Smooth muscle cell of the umbilical artery (primary cell): ENCODE results near the gene TAF11L13. TPM values are rescaled to one million over a fixed set of nuclear protein-coding genes. Genes with fewer than 3 reads are reported as not detected.

Source experiments
- total RNA-seq: library from RNA; depleted of rRNA; stranded (reverse); fragments of >200 nt; gene quantifications from 2 replicates; pipeline ENCODE4 v1.2.3, GENCODE V29; 2014

TAF11L13 gene
- total RNA-seq: not detected in 2 replicates

DNA sequence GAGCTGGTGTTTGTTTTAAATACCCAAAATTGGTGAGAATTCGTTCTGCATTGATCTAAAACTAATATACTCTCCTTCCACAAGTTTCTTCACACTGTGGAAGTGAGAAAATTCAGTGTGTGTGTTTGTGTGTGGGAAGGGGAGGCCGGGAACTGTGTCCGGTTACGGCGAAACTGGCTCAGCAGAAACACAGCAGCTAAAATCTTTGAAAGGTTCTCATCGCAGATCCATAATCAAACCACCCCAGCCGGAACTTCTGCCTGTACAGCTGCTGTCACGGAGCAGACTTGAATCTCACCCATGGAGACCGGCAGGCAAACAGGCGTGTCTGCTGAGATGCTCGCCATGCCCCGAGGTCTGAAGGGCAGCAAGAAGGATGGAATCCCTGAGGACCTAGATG lies at the start of gene TAF11L13:
Gene TAF11L13 (plus strand): TSS at position 301 of the 400 bp plus-strand sequence.

DNA sequence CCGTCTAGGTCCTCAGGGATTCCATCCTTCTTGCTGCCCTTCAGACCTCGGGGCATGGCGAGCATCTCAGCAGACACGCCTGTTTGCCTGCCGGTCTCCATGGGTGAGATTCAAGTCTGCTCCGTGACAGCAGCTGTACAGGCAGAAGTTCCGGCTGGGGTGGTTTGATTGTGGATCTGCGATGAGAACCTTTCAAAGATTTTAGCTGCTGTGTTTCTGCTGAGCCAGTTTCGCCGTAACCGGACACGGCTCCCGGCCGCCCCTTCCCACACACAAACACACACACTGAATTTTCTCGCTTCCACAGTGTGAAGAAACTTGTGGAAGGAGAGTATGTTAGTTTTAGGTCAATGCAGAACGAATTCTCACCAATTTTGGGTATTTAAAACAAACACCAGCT lies 46.2 kb upstream of the TAF11L13 start, which contains the start of gene TAF11L7:
Gene TAF11L7 (minus strand): TSS at position 101 of the 400 bp plus-strand sequence.

DNA sequence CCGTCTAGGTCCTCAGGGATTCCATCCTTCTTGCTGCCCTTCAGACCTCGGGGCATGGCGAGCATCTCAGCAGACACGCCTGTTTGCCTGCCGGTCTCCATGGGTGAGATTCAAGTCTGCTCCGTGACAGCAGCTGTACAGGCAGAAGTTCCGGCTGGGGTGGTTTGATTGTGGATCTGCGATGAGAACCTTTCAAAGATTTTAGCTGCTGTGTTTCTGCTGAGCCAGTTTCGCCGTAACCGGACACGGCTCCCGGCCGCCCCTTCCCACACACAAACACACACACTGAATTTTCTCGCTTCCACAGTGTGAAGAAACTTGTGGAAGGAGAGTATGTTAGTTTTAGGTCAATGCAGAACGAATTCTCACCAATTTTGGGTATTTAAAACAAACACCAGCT lies 41.0 kb upstream of the TAF11L13 start, which contains the start of gene TAF11L8:
Gene TAF11L8 (minus strand): TSS at position 101 of the 400 bp plus-strand sequence.

DNA sequence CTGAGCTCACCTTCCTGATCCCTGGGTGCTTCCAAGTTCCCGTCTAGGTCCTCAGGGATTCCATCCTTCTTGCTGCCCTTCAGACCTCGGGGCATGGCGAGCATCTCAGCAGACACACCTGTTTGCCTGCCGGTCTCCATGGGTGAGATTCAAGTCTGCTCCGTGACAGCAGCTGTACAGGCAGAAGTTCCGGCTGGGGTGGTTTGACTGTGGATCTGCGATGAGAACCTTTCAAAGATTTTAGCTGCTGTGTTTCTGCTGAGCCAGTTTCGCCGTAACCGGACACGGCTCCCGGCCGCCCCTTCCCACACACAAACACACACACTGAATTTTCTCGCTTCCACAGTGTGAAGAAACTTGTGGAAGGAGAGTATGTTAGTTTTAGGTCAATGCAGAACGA lies 37.6 kb upstream of the TAF11L13 start, which contains the start of gene TAF11L9:
Gene TAF11L9 (minus strand): TSS at position 140 of the 400 bp plus-strand sequence.

DNA sequence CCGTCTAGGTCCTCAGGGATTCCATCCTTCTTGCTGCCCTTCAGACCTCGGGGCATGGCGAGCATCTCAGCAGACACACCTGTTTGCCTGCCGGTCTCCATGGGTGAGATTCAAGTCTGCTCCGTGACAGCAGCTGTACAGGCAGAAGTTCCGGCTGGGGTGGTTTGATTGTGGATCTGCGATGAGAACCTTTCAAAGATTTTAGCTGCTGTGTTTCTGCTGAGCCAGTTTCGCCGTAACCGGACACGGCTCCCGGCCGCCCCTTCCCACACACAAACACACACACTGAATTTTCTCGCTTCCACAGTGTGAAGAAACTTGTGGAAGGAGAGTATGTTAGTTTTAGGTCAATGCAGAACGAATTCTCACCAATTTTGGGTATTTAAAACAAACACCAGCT lies 34.2 kb upstream of the TAF11L13 start, which contains the start of gene TAF11L10:
Gene TAF11L10 (minus strand): TSS at position 101 of the 400 bp plus-strand sequence.

DNA sequence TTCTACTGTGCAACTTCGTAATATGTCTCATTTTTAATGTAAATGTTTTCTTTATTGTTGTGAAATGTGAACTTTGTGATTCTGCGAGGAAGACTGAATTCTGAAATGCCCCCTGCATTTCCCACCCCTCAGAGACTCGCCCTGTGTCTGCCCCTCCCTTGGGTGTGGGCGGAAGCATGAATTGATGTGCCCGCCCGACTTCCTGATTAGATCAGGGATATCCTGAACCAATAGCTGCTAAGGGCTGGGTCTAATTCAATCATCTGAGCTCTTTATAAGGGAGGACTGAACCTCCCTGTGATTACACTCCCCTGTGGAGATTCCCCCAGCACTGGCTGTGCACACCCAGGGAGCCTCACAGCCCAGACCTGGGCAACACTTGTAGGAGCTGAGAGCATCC lies 28.0 kb upstream of the TAF11L13 start, which contains the start of gene TAF11L11:
Gene TAF11L11 (plus strand): TSS at position 304 of the 400 bp plus-strand sequence.

DNA sequence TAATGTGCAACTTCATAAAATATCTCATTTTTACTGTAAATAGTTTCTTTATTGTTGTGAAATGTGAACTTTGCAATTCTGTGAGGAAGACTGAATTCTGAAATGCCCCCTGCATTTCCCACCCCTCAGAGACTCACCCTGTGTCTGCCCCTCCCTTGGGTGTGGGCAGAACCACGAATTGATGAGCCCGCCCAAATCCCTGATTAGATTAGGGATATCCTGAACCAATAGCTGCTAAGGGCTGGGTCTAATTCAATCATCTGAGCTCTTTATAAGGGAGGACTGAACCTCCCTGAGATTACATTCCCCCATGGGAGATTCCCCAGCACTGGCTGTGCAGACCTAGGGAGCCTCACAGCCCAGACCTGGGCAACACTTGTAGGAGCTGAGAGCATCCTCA lies 21.8 kb upstream of the TAF11L13 start, which contains the start of gene TAF11L12:
Gene TAF11L12 (plus strand): TSS at position 301 of the 400 bp plus-strand sequence.

DNA sequence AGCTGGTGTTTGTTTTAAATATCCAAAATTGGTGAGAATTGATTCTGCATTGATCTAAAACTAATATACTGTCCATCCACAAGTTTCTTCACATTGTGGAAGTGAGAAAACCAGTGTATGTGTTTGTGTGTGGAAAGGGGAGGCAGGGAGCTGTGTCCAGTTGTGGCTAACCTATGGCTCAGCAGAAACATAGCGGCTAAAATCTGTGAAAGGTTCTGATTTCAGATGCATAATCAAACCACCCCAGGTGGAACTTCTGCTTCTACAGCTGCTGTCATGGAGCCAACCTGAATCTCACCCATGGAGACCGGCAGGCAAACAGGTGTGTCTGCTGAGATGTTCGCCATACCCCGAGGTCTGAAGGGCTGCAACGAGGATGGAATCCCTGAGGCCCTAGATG lies 2.3 kb downstream of the TAF11L13 start, which contains the start of gene TAF11L14:
Gene TAF11L14 (plus strand): TSS at position 301 of the 400 bp plus-strand sequence.

Other genes with a start within 250 kb of the TAF11L13 start
- not detected in 2 replicates for gene TAF11L2, start 133.9 kb upstream of the TAF11L13 start, total RNA-seq
- gene TAF11L3, start 113.7 kb upstream of the TAF11L13 start, total RNA-seq: not detected in 2 replicates
- gene TAF11L4, start 110.3 kb upstream of the TAF11L13 start, total RNA-seq: not detected in 2 replicates
- not detected in 2 replicates for gene TAF11L5, start 106.9 kb upstream of the TAF11L13 start, total RNA-seq
- not detected in 2 replicates for gene TAF11L6, start 103.4 kb upstream of the TAF11L13 start, total RNA-seq
- not detected in 2 replicates for gene TAF11L7, start 46.3 kb upstream of the TAF11L13 start, total RNA-seq
- not detected in 2 replicates for gene TAF11L8, start 41.1 kb upstream of the TAF11L13 start, total RNA-seq
- not detected in 2 replicates for gene TAF11L9, start 37.7 kb upstream of the TAF11L13 start, total RNA-seq
- gene TAF11L10, start 34.3 kb upstream of the TAF11L13 start, total RNA-seq: not detected in 2 replicates
- gene TAF11L11, start 27.9 kb upstream of the TAF11L13 start, total RNA-seq: not detected in 2 replicates
- not detected in 2 replicates for gene TAF11L12, start 21.7 kb upstream of the TAF11L13 start, total RNA-seq
- gene TAF11L14, start 2.4 kb downstream of the TAF11L13 start, total RNA-seq: not detected in 2 replicates